ENCODE results near the gene MTHFD1.

Gene MTHFD1

DNA sequence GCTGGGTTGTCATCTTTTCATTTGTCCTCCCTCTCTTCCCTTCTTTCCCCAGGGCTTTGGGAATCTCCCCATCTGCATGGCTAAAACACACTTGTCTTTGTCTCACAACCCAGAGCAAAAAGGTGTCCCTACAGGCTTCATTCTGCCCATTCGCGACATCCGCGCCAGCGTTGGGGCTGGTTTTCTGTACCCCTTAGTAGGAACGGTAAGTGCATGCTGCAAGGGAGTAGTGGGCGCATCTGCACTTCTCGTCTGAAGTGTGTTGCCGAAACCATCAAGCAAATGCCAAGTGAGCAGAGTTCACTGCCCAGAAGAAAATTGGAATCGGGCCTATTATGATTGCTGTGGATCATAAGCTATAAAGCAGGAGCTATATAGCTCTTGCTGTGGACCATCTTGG, 66.5 kb downstream of the MTHFD1 start:
- DNase-seq: no peak

DNA sequence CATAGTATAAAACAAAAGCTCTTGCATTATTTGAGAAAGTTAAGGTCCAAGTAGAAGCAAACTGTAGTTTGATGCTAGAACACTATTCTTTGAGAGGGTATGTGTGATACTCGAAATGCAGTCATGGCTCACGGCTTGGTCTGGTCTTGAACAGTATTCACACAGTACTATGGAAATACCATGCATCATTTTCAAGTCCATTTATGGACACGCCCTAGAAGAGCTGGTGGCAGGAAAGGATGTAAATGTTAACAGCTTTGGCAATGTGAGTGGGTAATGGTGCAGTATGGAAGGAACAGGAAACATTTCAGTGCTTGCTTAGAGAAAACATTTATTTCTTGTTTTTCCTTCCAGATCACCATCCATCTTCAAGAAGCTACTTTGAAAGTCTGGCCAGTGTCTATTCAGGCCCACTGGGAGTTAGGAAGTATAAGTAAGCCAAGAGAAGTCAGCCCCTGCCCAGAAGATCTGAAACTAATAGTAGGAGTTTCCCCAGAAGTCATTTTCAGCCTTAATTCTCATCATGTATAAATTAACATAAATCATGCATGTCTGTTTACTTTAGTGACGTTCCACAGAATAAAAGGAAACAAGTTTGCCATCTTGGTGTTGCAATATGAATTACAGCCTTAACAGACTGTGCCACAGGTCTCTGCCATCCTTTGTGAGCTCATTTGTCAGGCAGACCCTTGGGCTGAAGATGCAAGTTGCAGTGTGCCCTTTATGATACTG, 71.4 kb downstream of the MTHFD1 start:
- DNase-seq: no peak

- no peak for DNase-seq
Measured at GRCh38 chr14:64461221-64461620, 73.1 kb downstream of the MTHFD1 start.

- DNase-seq: no peak
Measured at GRCh38 chr14:64463195-64463594, 75.0 kb downstream of the MTHFD1 start.

- no peak for DNase-seq
Measured at GRCh38 chr14:64463873-64464272, 75.7 kb downstream of the MTHFD1 start.

- DNase-seq: no peak
Measured at GRCh38 chr14:64464651-64465050, 76.5 kb downstream of the MTHFD1 start.

- DNase-seq: peak in 1 of 2 experiments; percentile 74
Measured at GRCh38 chr14:64465191-64465822, 77.2 kb downstream of the MTHFD1 start, which contains the start of gene AKAP5. TSS of gene AKAP5 (plus strand) at chr14:64465499. CDS start at chr14:64468395, 2,896 bp downstream.

DNA sequence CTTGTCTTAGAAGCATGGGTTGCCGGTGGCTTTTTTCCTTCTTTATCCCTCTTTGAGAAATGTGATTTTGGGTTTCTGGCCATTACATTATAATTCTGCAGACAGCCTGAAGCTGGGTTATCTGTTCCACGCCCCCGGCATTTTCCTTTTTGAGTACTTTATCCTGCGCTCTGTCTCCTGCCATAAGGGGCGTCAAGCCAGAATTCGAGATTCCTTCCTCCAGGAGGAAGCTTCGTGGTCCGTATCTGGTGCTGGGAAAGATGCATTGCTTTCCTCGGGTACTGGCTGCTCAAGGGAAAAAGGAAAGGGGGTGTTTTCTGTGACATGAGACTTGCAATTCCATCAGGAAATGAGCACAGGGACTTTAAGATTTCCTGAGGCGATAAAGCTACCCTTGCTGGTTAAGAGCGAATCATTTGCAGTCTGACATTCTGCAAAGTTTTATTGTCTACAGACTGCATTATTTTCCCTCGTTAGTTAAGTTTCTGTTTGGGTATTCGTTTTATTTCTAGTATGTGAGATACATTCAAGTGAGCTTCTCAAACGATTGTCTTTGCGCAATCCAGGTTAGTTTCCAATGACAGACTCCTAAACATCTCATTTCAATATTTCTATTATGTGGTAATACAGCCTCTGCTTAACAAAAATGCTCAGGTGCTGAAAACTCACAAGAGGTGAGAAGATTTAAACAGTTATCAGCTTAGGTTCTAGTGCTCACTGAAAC, 77.8 kb downstream of the MTHFD1 start:
- DNase-seq: peak in 1 of 2 experiments; percentile 46

DNA sequence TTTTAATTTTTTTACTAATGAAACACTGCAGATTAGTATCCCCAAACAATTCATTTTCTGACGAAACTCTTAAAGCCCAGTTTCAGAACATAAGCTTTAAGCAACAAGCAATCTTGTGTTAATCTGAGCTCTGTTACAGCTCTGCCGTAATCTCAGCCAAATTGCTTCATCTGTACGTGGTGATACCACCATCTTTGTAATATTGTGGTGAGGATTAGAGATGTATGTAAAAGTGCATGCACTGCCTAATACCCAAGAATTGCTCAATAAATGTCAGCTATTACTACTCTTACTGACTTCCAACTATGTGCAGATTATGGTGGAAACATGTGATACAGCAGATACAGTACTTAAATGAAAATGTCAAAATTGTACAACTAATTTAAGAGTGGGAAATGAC, 78.9 kb downstream of the MTHFD1 start:
- DNase-seq: no peak

GRCh38 chr14:64467566-64467965, 79.4 kb downstream of the MTHFD1 start:
- DNase-seq: no peak

- no peak for DNase-seq
Measured at GRCh38 chr14:64468451-64468850, 80.3 kb downstream of the MTHFD1 start.

- no peak for DNase-seq
Measured at GRCh38 chr14:64474041-64474440, 85.9 kb downstream of the MTHFD1 start.

- no peak for DNase-seq
Measured at GRCh38 chr14:64474698-64475097, 86.5 kb downstream of the MTHFD1 start.

DNA sequence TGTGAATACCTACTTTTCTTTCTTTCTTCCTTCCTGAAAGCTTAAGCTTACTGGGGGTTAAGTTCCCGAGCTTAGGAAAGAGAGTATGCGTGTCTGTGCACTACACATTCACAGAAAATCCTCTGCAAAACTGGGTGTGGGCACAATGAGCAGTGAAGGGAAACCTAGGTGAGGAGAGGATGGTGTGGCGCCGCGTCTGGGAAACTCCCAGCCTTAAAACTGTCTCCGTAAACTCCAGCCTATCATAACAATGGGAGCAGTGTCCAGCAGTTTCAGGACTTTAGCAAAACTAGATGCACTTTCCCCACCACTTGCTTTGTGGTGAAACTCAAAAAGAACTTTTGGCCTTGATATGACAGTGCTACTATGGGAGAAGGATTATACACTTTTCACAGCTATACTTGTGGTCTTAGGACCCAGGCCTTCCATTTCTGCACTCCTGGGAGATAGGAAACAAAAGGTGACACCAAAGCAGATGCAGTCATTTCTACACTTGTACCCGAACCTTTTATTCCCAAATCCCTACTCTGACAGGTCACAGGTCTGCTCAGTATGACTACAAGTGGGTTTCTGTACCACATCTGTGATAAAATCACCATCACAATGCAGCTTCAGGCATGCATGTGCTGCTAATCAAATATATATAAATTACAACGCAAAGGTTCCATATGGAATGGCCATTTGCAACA, 87.6 kb downstream of the MTHFD1 start:
- DNase-seq: no peak

- no peak for DNase-seq
Measured at GRCh38 chr14:64476438-64476837, 88.3 kb downstream of the MTHFD1 start.

- peak; percentile 15 to 35 for DNase-seq
Measured at GRCh38 chr14:64478634-64479250, 90.6 kb downstream of the MTHFD1 start.

DNA sequence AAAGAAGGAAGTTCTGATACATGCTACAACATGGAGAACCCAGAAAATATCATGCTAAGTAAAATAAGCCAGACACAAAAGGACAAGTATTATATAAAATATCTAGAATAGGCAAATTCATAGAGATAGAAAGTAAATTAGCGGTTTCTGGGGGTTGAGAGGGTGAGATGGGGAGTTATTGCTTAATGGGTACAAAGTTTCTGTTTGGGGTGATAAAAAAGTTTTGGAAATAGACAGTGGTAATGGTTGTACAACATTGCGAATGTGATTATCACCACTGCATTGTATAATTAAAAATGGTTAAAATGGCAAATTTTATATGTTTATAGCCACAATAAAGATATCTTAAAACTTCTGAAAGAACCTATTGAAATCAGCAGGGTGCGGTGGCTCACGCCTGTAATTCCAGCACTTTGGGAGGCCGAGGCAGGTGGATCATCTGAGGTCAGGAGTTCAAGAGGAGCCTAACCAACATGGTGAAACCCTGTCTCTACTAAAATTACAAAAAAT, 100.5 kb downstream of the MTHFD1 start:
- no peak for DNase-seq

GRCh38 chr14:64491637-64492036, 103.5 kb downstream of the MTHFD1 start:
- no peak for DNase-seq

DNA sequence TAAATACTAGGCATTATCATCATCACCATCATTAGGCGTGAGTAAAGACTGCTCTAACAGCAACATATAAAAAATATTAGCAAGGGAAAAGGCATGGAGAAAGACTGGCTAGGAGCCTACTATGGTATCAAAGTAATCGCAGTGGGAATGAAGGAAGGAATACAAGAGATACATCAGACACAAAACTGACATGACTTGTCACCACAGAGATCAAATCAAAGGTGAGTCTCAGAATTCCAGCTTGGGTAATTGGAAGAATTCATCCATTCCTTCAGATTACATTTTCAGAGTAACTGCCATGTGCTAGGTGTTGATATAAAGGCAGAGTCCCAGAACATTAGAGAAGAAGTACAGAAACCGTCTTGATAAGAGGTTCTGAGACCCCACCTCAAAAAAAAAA, 105.3 kb downstream of the MTHFD1 start:
- no peak for DNase-seq

- DNase-seq: no peak
Measured at GRCh38 chr14:64495252-64495651, 107.1 kb downstream of the MTHFD1 start.

GRCh38 chr14:64496764-64497163, 108.6 kb downstream of the MTHFD1 start:
- DNase-seq: no peak

DNA sequence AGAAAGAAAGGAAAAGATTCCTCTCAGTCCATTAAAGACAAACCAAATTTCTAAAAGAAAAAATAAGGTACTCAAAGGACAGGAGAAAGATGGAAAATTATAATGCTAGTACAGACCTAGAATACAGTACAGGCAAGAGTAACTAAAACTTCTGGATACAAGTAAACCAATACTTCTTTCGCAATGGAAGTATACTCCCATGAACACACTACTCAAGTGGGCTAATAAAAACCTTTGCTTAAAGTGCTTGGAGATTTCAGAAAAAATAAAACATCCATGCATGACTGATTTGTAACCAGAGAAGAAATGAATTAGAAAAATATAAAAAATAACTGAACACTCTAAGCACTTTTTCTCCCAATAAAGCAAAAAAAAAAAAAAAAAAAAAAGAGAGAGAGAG, 111.9 kb downstream of the MTHFD1 start:
- no peak for DNase-seq

Data from NCI-H446 (cell line).